HG03196 (cell line): ENCODE data around the gene KCNJ4.
"Not testable (repeated sequence)": the region's sequence is repeated elsewhere in the genome, so short reads cannot be mapped to it uniquely, and the experiment has no call there.

Experiments
- ATAC-seq: cut with Tn5 transposase; IDR thresholded peaks from one replicate; pipeline ENCODE4 v1.9.1; 2021; ENCODE audit not compliant: unreplicated experiment

KCNJ4 gene

GRCh38 chr22:38414009-38414395, 41.0 kb downstream of the KCNJ4 start:
- ATAC-seq, result no peak

GRCh38 chr22:38413085-38414008, 41.7 kb downstream of the KCNJ4 start:
- ATAC-seq, result no peak

GRCh38 chr22:38412435-38413084, 42.4 kb downstream of the KCNJ4 start:
- ATAC-seq, result no peak

- no peak for ATAC-seq
These were observed 44.0 kb downstream of the KCNJ4 start for GRCh38 chr22:38411016-38411415.

GRCh38 chr22:38409916-38410315, 45.1 kb downstream of the KCNJ4 start:
- not testable (repeated sequence) for ATAC-seq

- ATAC-seq, result no peak
These were observed 48.4 kb downstream of the KCNJ4 start for GRCh38 chr22:38406617-38407016.

GRCh38 chr22:38404419-38404818, 50.6 kb downstream of the KCNJ4 start:
- no peak for ATAC-seq

GRCh38 chr22:38403812-38404211, 51.2 kb downstream of the KCNJ4 start:
- no peak for ATAC-seq

- no peak for ATAC-seq
These were observed 52.8 kb downstream of the KCNJ4 start for GRCh38 chr22:38402204-38402603.

GRCh38 chr22:38401336-38402084, 53.5 kb downstream of the KCNJ4 start:
- no peak for ATAC-seq

- ATAC-seq, result not testable (repeated sequence)
These were observed 54.7 kb downstream of the KCNJ4 start for GRCh38 chr22:38400256-38400655.

- ATAC-seq, result peak; percentile 44
These were observed 56.2 kb downstream of the KCNJ4 start for GRCh38 chr22:38398609-38399461.

- peak; percentile 27 for ATAC-seq
These were observed 56.8 kb downstream of the KCNJ4 start for GRCh38 chr22:38398181-38398608.

- no peak for ATAC-seq
These were observed 57.6 kb downstream of the KCNJ4 start for GRCh38 chr22:38397189-38398085.

GRCh38 chr22:38396440-38397069, 58.4 kb downstream of the KCNJ4 start:
- ATAC-seq, result not testable (repeated sequence)

GRCh38 chr22:38395944-38396343, 59.1 kb downstream of the KCNJ4 start:
- ATAC-seq, result not testable (repeated sequence)

- ATAC-seq, result not testable (repeated sequence)
These were observed 59.9 kb downstream of the KCNJ4 start for GRCh38 chr22:38394929-38395624.

GRCh38 chr22:38389428-38389818, 65.6 kb downstream of the KCNJ4 start:
- ATAC-seq, result not testable (repeated sequence)
